Activated CD8-positive, alpha-beta T cell treated with anti-CD3 and anti-CD28 coated beads for 36 hours (primary cell): ENCODE results near the gene RNF181. TPM values are rescaled to one million over a fixed set of nuclear protein-coding genes. Genes with fewer than 3 reads are reported as not detected.

ENCODE experiments used
- ATAC-seq: fragments of 200-7000 bp; cut with Tn5 transposase; one replicate; pipeline ENCODE4 v1.10.0; 2021; ENCODE audit warnings: mild to moderate bottlenecking, moderate library complexity
- CTCF ChIA-PET: fragments of 350-600 bp; sonication (Branson Sonifier 250); formaldehyde crosslinking; loops from one replicate; lab custom pipeline; 2021; ENCODE audit warnings: antibody characterized with exemption; lab: Charles Lee
- POLR2A ChIA-PET: fragments of 350-600 bp; sonication (Branson Sonifier 250); formaldehyde crosslinking; loops from one replicate; lab custom pipeline; 2021; ENCODE audit warnings: antibody characterized with exemption; lab: Charles Lee
- DNase-seq: peaks from one replicate; pipeline ENCODE4 v3.0.0-alpha.2; 2020
- H3K27ac Mint-ChIP-seq: one replicate; pipeline ENCODE4 v1.8.0; 2021; ENCODE audit warnings: mild to moderate bottlenecking, mixed read lengths
- H3K27me3 Mint-ChIP-seq: one replicate; pipeline ENCODE4 v1.8.0; 2021; ENCODE audit warnings: mixed read lengths
- H3K36me3 Mint-ChIP-seq: one replicate; pipeline ENCODE4 v1.8.0; 2021; ENCODE audit warnings: low read depth, mixed read lengths
- H3K4me1 Mint-ChIP-seq: one replicate; pipeline ENCODE4 v1.8.0; 2021; ENCODE audit warnings: low read depth, mixed read lengths
- H3K4me3 Mint-ChIP-seq: one replicate; pipeline ENCODE4 v1.8.0; 2021; ENCODE audit warnings: mild to moderate bottlenecking, moderate library complexity, mixed read lengths
- H3K9me3 Mint-ChIP-seq: one replicate; pipeline ENCODE4 v1.8.0; 2021; ENCODE audit warnings: mixed read lengths
- intact Hi-C: fragments of 100-400 bp; cut with micrococcal nuclease; formaldehyde crosslinking; loops from one replicate; pipeline ENCODE4 v1.10.0; 2022
- total RNA-seq, 2 experiments: library from RNA; stranded (reverse); gene quantifications; one replicate each; pipeline ENCODE4 v1.2.3, GENCODE V29; 2021
- TF ChIP-seq, protein P1 (sequence below): fragments of 200-600 bp; IDR thresholded peaks from one replicate; pipeline ENCODE4 v1.8.0; 2022; ENCODE audit warnings: antibody characterized with exemption, mild to moderate bottlenecking

The RNF181 gene
- total RNA-seq, 2 experiments from 2014 or later, result 112 to 117 TPM

- ATAC-seq (peak; percentile 41), DNase-seq (peak; percentile 54)
- no peaks in the 10 kb centered on the region for H3K9me3 Mint-ChIP-seq
- CTCF ChIA-PET, result interaction anchor here (0.7 to 2.3 kb wide), 8 partner anchors 9 to 160 kb away, joined by 3 to 8 read pairs (median 4); partner anchors contain the start of genes RNF181 and SH2D6
- TF ChIP-seq, protein P1, sequence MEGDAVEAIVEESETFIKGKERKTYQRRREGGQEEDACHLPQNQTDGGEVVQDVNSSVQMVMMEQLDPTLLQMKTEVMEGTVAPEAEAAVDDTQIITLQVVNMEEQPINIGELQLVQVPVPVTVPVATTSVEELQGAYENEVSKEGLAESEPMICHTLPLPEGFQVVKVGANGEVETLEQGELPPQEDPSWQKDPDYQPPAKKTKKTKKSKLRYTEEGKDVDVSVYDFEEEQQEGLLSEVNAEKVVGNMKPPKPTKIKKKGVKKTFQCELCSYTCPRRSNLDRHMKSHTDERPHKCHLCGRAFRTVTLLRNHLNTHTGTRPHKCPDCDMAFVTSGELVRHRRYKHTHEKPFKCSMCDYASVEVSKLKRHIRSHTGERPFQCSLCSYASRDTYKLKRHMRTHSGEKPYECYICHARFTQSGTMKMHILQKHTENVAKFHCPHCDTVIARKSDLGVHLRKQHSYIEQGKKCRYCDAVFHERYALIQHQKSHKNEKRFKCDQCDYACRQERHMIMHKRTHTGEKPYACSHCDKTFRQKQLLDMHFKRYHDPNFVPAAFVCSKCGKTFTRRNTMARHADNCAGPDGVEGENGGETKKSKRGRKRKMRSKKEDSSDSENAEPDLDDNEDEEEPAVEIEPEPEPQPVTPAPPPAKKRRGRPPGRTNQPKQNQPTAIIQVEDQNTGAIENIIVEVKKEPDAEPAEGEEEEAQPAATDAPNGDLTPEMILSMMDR, result no peak
- POLR2A ChIA-PET, result interaction anchor here (0.5 to 3.0 kb wide), 20 partner anchors 12 to 224 kb away, joined by 3 to 12 read pairs (median 4); partner anchors contain the start of genes C2orf68, ELMOD3, GGCX and MAT2A
- peak overlapping the region; percentile 90 for H3K27ac Mint-ChIP-seq
- peaks cover 30% of the 10 kb centered on the region for H3K4me1 Mint-ChIP-seq
- H3K4me3 Mint-ChIP-seq, result peak overlapping the region; percentile 96
- H3K27me3 Mint-ChIP-seq, result no peaks in the 10 kb centered on the region
- H3K36me3 Mint-ChIP-seq, result peaks cover 21% of the 10 kb centered on the region
- intact Hi-C loops, result no loop called here
These were observed 17.0 kb upstream of the RNF181 start for GRCh38 chr2:85578243-85579180.

DNA sequence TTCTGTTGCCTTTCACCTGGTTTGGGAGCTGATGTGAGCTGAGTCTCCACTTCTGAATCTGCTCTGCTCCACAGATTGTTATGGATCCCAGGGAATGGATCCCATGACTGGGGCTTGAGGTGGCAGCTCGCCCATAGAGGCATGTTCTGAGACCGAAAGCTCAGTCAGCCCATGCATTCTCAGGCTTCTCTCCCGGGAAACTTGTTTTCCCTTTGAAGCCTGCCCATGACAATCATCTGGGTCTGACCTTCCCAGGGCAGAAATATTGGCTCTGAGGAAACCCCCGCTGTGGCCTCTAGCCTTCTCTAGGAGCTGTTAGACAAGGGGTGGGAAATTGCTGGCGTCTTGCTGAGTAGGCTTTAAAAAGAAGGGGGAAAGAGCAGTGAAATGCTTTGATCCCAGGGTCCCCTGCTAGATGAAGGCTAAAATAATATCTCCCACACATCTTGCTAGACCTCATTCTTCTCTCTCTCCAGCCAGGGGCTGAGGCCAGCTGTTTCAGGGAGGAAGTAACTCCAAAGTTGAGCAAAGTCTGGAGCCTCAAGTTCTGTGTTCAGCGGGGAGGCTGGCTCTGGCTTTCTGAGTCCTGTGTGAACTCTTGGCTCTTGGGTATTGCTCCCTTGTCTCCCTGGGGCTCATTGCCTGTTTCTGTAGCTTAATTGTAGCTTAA, 16.1 kb upstream of the RNF181 start:
- peak overlapping the region; percentile 90 for H3K27ac Mint-ChIP-seq
- no peaks in the 10 kb centered on the region for H3K9me3 Mint-ChIP-seq
- CTCF ChIA-PET, result interaction anchor here (0.7 to 1.3 kb wide), 4 partner anchors 8 to 15 kb away, joined by 3 to 5 read pairs (median 4); partner anchors contain the start of gene RNF181
- H3K36me3 Mint-ChIP-seq, result peaks cover 23% of the 10 kb centered on the region
- H3K4me1 Mint-ChIP-seq, result peaks cover 35% of the 10 kb centered on the region
- peak overlapping the region; percentile 96 for H3K4me3 Mint-ChIP-seq
- DNase-seq (no peak), ATAC-seq (no peak)
- POLR2A ChIA-PET, result interaction anchor here (0.5 to 3.0 kb wide), 11 partner anchors 11 to 225 kb away, joined by 3 to 12 read pairs (median 3); partner anchors contain the start of genes ELMOD3, GGCX, MAT2A and RETSAT
- intact Hi-C loops, result no loop called here
- no peaks in the 10 kb centered on the region for H3K27me3 Mint-ChIP-seq
- TF ChIP-seq, protein P1, result no peak

DNA sequence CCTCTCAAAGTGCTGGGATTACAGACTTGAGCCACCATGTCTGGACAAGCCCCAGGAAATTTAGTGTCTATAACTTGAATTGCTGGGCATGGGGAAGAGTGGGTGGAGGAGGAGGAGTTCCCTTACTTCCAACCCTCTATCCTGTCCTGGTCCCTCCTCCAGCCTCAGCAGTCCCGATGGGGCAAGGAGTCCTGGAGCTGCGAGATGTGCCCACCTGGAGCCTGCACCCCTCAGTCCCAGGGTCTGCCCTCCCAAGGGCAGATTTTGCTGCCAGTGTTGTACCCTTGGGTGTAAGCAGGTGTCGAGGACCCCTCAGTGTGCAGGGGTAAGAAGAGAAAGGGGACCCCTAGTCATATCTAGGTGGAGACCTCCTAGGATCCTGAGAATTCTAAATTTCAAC, 15.3 kb upstream of the RNF181 start:
- H3K27ac Mint-ChIP-seq, result no peak overlapping the region
- ChIA-PET CTCF (no interaction called here), POLR2A (interaction anchor here (0.8 to 1.8 kb wide), 3 partner anchors 12 to 161 kb away, joined by 3 to 7 read pairs (median 4); partner anchors contain the start of gene RNF181)
- peaks cover 23% of the 10 kb centered on the region for H3K36me3 Mint-ChIP-seq
- no peaks in the 10 kb centered on the region for H3K9me3 Mint-ChIP-seq
- H3K4me3 Mint-ChIP-seq, result no peak overlapping the region
- ATAC-seq (no peak), DNase-seq (no peak)
- H3K4me1 Mint-ChIP-seq, result peaks cover 41% of the 10 kb centered on the region
- intact Hi-C loops, result no loop called here
- no peaks in the 10 kb centered on the region for H3K27me3 Mint-ChIP-seq
- TF ChIP-seq, protein P1, result no peak

GRCh38 chr2:85582492-85582891, 13.1 kb upstream of the RNF181 start:
- Mint-ChIP-seq H3K9me3 (no peaks in the 10 kb centered on the region), H3K4me3 (no peak overlapping the region), H3K27ac (no peak overlapping the region), H3K4me1 (peaks cover 50% of the 10 kb centered on the region), H3K27me3 (no peaks in the 10 kb centered on the region), H3K36me3 (peaks cover 23% of the 10 kb centered on the region)
- ChIA-PET POLR2A (interaction anchor here (1.8 to 3.3 kb wide), 2 partner anchors 13 to 43 kb away, joined by 13 to 21 read pairs; partner anchors contain the start of genes MAT2A and RNF181), CTCF (no interaction called here)
- ATAC-seq (no peak), DNase-seq (no peak)
- TF ChIP-seq, protein P1, result no peak
- intact Hi-C loops, result no loop called here
